Forelimb muscle (tissue), 1 donor: ENCODE measurements around the gene FAHD1. TPM values are rescaled to one million over a fixed set of nuclear protein-coding genes. Genes with fewer than 3 reads are reported as not detected.

ENCODE experiments used
- DNase-seq: peaks from one replicate; pipeline ENCODE4 v3.0.0-alpha.2; 2013; ENCODE audit warnings: low read depth
- polyA plus RNA-seq: library from polyadenylated mRNA; unstranded; fragments of 120-200 nt; gene quantifications from one replicate; pipeline ENCODE4 v1.2.1, GENCODE V29; 2013; ENCODE audit not compliant: insufficient read length

FAHD1 gene
- polyA plus RNA-seq, 1 donor = 21.3 TPM

- DNase-seq = no peak
Observed at GRCh38 chr16:1817276-1817589, 9.8 kb upstream of the FAHD1 start.

GRCh38 chr16:1817716-1818115, 9.3 kb upstream of the FAHD1 start:
- no peak for DNase-seq

GRCh38 chr16:1818204-1818872, 8.7 kb upstream of the FAHD1 start:
- no peak for DNase-seq

- no peak for DNase-seq
Observed at GRCh38 chr16:1818873-1819525, 8.0 kb upstream of the FAHD1 start.

GRCh38 chr16:1819611-1820010, 7.4 kb upstream of the FAHD1 start:
- DNase-seq = no peak

DNA sequence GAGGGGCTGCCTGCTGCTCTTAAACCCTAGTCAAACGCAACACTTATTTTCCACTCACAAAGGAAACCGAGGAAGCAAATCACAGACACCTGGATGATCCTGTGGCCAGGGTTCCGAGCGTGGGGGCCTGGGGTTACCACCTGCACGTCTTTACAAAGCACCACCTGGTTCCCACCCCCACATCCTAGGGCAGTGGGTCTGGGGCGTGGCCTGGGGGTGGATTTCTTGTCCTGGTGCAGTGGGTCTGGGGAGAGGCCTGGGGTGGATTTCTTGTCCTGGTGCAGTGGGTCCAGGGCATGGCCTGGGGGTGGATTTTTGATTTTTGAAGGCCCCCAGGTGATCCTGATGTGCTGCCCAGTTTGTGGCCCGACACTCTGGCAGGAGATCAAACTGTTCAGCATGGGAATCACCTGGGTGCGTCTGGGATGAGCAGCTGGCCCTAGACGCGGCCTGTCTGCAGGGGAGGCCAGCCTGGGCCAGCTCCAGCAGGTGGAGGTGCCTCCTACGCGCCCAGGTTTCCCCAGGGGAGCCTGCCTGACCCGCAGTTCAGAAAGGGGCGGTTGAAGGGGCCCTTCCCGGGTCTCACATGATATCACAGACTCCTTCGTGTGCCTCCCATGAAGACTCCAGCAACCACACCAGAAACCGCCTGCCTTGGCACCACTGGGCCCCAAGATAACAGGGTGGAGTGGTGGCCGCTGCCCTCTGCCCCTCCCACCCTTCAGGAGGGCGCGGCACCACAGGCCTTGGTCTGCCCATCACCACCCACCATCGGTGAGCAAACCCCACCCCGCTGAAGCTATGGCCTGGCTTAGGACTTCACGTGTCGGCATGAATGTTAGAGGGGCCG, 6.7 kb upstream of the FAHD1 start:
- DNase-seq = no peak

GRCh38 chr16:1820946-1821290, 6.1 kb upstream of the FAHD1 start:
- DNase-seq = no peak

- DNase-seq = no peak
Observed at GRCh38 chr16:1821861-1822611, 5.0 kb upstream of the FAHD1 start.

GRCh38 chr16:1822801-1823200, 4.2 kb upstream of the FAHD1 start:
- DNase-seq = no peak

GRCh38 chr16:1823821-1824220, 3.2 kb upstream of the FAHD1 start:
- DNase-seq = no peak

GRCh38 chr16:1825381-1825863, 1.6 kb upstream of the FAHD1 start:
- no peak for DNase-seq

- DNase-seq = no peak
Observed at GRCh38 chr16:1825864-1826690, 929 bp upstream of the FAHD1 start.

DNA sequence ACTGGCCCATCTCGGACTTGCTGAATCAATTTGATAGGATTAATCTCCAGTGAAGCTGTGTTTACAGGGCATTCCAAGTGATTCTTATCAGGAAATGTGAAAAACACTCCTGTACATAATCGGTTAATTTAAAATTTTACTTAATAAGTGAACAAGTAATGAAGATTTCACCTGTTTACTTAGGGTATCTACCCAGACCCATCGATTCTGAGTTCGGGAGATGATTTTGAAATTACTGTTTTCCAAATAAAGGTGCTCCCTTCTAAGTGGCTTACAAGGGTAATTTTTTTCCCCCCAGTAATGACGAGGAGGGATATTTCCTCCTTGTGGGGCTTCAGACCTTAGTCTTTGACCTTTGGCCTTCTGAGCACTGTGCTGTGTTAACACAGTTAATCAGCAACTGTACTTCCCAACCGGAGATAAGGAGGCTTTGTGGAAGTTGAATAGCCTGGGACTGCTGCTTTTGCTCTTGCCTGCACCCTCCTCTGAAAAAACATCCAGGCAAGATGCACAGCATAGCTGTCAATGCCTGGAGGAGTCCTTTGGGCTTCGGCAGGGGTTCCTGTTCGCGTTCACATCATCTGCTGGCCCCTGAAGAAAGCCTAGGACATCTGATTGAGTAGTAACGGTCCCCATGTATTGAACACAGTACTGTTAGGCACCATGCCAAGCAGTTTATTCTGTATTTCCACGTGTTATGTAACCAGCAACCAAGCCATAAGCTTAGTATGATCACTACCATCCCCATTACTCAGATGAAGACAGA, 1.8 kb downstream of the FAHD1 start:
- DNase-seq = no peak

- DNase-seq = no peak
Observed at GRCh38 chr16:1830213-1830612, 3.2 kb downstream of the FAHD1 start.

DNA sequence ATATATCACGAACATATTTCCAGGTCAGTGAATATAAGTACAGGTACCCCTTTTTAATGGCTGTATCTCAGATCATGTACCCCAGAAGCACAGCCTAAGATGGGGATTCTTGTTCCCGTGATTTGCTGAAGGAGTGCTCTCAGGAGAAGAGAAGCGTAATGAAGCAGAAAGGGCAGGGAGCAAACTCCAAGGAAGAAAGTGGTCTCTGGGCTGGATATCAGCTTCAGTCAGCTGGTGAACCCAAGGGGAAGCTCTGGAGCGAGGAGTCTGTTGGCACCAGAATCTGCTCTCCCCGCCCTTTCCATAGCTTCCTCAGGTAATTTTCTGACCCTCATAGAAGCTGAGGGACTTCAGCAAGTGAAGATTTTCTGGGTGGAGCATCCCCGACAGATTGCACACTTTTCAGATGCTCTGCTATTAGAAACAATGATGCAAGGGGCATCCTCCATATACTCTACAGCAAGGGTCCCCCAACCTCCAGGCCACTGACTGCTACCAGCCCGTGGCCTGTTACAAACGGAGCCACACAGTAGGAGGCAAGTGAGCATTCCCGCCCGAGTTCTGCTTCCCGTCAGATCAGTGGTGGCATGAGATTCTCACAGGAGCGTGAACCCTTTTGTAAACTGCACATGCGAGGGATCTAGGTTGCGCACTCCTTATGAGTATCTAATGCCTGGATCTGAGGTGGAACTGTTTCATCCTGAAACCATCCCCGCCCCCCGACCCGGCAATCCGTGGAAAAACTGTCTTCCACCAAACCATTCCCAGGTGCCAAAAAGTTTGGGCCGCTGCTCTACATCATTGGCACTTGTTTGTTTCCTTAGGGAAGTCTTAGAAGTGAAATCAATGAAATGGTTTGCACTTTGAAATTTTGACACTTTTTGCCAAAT, 4.4 kb downstream of the FAHD1 start:
- DNase-seq = no peak

GRCh38 chr16:1832838-1833454, 5.9 kb downstream of the FAHD1 start:
- DNase-seq = no peak

- no peak for DNase-seq
Observed at GRCh38 chr16:1834096-1834495, 7.1 kb downstream of the FAHD1 start.

GRCh38 chr16:1839554-1839953, 12.5 kb downstream of the FAHD1 start:
- no peak for DNase-seq

DNA sequence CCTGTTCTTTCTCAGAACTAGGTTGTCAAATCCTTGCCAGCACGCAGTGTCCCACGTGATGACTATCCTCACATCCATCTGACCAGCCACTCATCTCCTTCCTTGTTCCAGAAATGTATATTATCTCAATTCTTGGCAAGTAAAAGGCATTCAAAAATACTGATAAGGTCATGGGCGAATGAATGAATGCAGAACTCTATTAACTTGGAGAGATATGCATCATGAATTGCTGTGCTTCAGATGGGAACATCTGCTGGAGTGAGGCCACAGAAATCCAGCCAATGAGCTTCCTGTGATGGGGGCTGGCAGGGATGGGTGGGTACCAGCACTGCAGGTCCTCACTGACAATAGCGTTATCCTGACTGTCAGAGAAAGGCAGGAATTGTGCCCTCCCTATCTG, 19.0 kb downstream of the FAHD1 start:
- no peak for DNase-seq
